Measurements from ENCODE around the gene BRAP. TPM values are rescaled to one million over a fixed set of nuclear protein-coding genes. Genes with fewer than 3 reads are reported as not detected.
A peak's percentile ranks its signal among the peaks of the same experiment; 100 is the strongest.

Gene BRAP
- total RNA-seq, 3 donors from 2014 or later (not counting 1 experiment from before 2014, with no cell fraction given) = 24.6 to 28.8 (median 27.8) TPM

DNA sequence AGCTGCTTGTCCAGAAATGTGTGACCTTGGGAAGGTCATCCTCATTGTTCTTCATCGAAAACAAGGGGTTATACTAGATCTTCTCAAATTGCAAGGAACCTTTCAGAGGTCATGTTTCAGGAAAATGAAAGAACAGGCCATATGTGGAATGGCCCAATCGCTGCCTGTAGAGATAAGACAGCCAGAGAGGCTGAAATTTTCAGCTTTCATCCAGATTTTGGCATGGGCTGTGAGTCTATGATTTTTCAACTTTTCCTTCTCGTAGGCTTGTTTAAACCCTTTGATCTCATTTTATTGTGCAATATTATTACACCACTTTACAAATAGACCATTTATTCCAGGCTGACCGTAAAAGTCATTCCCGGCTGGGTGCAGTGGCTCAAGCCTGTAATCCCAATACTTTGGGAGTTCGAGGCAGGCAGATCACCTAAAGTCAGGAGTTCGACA lies 69.6 kb downstream of the BRAP start:
- intact Hi-C loops (cut with micrococcal nuclease) = no loop called here
- Mint-ChIP-seq H3K36me3 (no peaks in the 10 kb centered on the region), H3K4me1 (no peaks in the 10 kb centered on the region), H3K27ac (no peak overlapping the region), H3K27me3 (ENCODE audit: low read depth in 2 of 2) (no peaks in the 10 kb centered on the region), H3K4me3 (no peak overlapping the region), H3K9me3 (no peaks in the 10 kb centered on the region)
- Histone ChIP-seq H3K27ac (ENCODE audit: low read length) (no peak overlapping the region), H3K27me3 (ENCODE audit: control insufficient read depth, insufficient read depth, low read length) (no peaks in the 10 kb centered on the region), H3K4me1 (ENCODE audit: control insufficient read depth, insufficient read depth, low read length) (no peaks in the 10 kb centered on the region), H3K36me3 (ENCODE audit: control insufficient read depth, insufficient read depth, low read length) (no peaks in the 10 kb centered on the region), H3K4me3 (ENCODE audit: low read length) (no peak overlapping the region), H3K9me3 (ENCODE audit: control insufficient read depth, insufficient read depth, low read length) (no peaks in the 10 kb centered on the region)
- ATAC-seq (no peak), DNase-seq (no peak)
- 94% methylated on average over 7 of the region's 7 CpGs for WGBS (ENCODE audit: insufficient coverage)
- TF ChIP-seq, protein P1, sequence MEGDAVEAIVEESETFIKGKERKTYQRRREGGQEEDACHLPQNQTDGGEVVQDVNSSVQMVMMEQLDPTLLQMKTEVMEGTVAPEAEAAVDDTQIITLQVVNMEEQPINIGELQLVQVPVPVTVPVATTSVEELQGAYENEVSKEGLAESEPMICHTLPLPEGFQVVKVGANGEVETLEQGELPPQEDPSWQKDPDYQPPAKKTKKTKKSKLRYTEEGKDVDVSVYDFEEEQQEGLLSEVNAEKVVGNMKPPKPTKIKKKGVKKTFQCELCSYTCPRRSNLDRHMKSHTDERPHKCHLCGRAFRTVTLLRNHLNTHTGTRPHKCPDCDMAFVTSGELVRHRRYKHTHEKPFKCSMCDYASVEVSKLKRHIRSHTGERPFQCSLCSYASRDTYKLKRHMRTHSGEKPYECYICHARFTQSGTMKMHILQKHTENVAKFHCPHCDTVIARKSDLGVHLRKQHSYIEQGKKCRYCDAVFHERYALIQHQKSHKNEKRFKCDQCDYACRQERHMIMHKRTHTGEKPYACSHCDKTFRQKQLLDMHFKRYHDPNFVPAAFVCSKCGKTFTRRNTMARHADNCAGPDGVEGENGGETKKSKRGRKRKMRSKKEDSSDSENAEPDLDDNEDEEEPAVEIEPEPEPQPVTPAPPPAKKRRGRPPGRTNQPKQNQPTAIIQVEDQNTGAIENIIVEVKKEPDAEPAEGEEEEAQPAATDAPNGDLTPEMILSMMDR (IDR thresholded peaks at IDR 0.05) = no peak

DNA sequence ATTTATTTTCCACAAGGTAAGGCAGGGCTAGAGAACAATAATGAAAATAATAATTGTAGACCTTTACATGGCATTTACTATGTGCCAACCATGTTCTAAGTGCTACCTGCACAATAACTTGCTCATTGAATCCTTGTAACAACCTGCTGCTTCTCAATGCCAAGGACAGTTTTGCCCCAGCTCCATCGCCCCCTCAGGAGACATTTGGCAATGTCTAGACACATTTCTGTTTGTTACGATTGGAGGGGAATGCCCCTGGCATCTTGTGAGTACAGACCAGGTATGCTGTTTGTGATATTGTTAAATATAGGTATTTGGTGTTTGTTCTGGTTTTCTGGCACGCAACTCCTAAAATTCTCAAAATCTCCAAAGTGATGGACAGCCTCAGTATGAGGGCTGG lies 78.5 kb downstream of the BRAP start:
- no peaks in the 10 kb centered on the region for H3K9me3 Mint-ChIP-seq
- peak in 1 of 2 donors; percentile 23 for DNase-seq
- Histone ChIP-seq H3K9me3 (ENCODE audit: control insufficient read depth, insufficient read depth, low read length) (no peaks in the 10 kb centered on the region), H3K4me1 (ENCODE audit: control insufficient read depth, insufficient read depth, low read length) (no peaks in the 10 kb centered on the region), H3K27ac (ENCODE audit: low read length) (no peak overlapping the region), H3K36me3 (ENCODE audit: control insufficient read depth, insufficient read depth, low read length) (no peaks in the 10 kb centered on the region), H3K27me3 (ENCODE audit: control insufficient read depth, insufficient read depth, low read length) (no peaks in the 10 kb centered on the region), H3K4me3 (ENCODE audit: low read length) (no peak overlapping the region)
- no peak overlapping the region for H3K27ac Mint-ChIP-seq
- WGBS (ENCODE audit: insufficient coverage) = 86% methylated on average over 3 of the region's 3 CpGs
- intact Hi-C loops (cut with micrococcal nuclease) = no loop called here
- no peak for ATAC-seq
- H3K4me3 Mint-ChIP-seq = no peak overlapping the region
- H3K4me1 Mint-ChIP-seq = no peaks in the 10 kb centered on the region
- no peaks in the 10 kb centered on the region for H3K27me3 Mint-ChIP-seq (ENCODE audit: low read depth in 2 of 2)
- TF ChIP-seq, protein P1 (IDR thresholded peaks at IDR 0.05) = no peak
- H3K36me3 Mint-ChIP-seq = no peaks in the 10 kb centered on the region

DNA sequence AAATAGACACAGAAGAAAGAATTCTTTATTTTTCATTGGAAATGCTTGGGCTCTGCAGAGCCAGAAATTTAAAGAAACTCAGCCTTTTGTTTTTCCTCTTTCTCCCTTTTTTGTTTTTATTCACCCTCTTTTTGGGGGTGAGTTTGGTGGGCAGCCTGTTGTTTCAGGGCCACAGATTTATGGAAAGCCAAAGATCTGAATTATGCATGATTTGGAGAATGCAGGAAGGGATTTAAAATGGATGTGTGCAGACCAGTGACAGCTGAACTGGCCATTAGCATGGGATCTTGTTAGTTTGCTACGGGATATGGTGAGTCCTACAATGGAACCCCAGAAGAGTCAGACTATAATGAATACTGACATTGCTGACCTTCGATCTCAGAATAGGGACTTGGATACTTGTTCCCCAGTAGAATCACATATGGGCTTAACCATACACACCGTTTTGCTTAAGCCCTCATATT lies 79.0 kb downstream of the BRAP start:
- TF ChIP-seq, protein P1 (IDR thresholded peaks at IDR 0.05) = no peak
- H3K4me1 ChIP-seq (ENCODE audit: control insufficient read depth, insufficient read depth, low read length) = no peaks in the 10 kb centered on the region
- H3K4me3 Mint-ChIP-seq = no peak overlapping the region
- H3K27me3 ChIP-seq (ENCODE audit: control insufficient read depth, insufficient read depth, low read length) = no peaks in the 10 kb centered on the region
- no peaks in the 10 kb centered on the region for H3K9me3 ChIP-seq (ENCODE audit: control insufficient read depth, insufficient read depth, low read length)
- no peak overlapping the region for H3K27ac Mint-ChIP-seq
- no peak overlapping the region for H3K4me3 ChIP-seq (ENCODE audit: low read length)
- no peaks in the 10 kb centered on the region for H3K36me3 ChIP-seq (ENCODE audit: control insufficient read depth, insufficient read depth, low read length)
- no peak overlapping the region for H3K27ac ChIP-seq (ENCODE audit: low read length)
- no peaks in the 10 kb centered on the region for H3K27me3 Mint-ChIP-seq (ENCODE audit: low read depth in 2 of 2)
- H3K36me3 Mint-ChIP-seq = no peaks in the 10 kb centered on the region
- no peaks in the 10 kb centered on the region for H3K4me1 Mint-ChIP-seq
- no peaks in the 10 kb centered on the region for H3K9me3 Mint-ChIP-seq
- intact Hi-C loops (cut with micrococcal nuclease) = no loop called here
- 95% methylated on average over 3 of the region's 3 CpGs for WGBS (ENCODE audit: insufficient coverage)
- no peak for DNase-seq
- no peak for ATAC-seq

Data from natural killer cell (primary cell).